Endothelial cell of umbilical vein (primary cell): Measurements from ENCODE around the gene MAT2B. TPM values are rescaled to one million over a fixed set of nuclear protein-coding genes. Genes with fewer than 3 reads are reported as not detected.

Experiments used
- BruUV-seq: library from RNA; stranded (reverse); fragments of 400-500 nt; replicated peaks from 2 replicates; lab custom pipeline; 2021; lab: Mats Ljungman, UMichigan
- CTCF ChIA-PET: fragments of 300-600, 350-600 bp; sonication (Branson Sonifier 250); formaldehyde crosslinking; loops from one replicate; lab custom pipeline; 2021; ENCODE audit warnings: antibody characterized with exemption, inconsistent platforms; lab: Charles Lee
- POLR2A ChIA-PET: fragments of 300-600, 350-600 bp; sonication (Branson Sonifier 250); formaldehyde crosslinking; loops from one replicate; lab custom pipeline; 2021; ENCODE audit warnings: antibody characterized with exemption, inconsistent platforms; lab: Charles Lee
- DNase-seq: peaks from one replicate; pipeline ENCODE4 v3.0.0-alpha.2; 2011; ENCODE audit warnings: low read depth, low spot score
- FAIRE-seq: peaks from 2 replicates; lab custom pipeline; 2011; peaks lifted over from hg19 to GRCh38; lab: Jason Lieb, UNC
- H2AFZ ChIP-seq: 2 replicates; pipeline ENCODE4 v1.6.0; 2012; ENCODE audit warnings: low read depth, low read length, control low read depth, inconsistent platforms
- H3K27ac ChIP-seq: 2 replicates; pipeline ENCODE4 v1.5.1; 2011; ENCODE audit warnings: low read depth, mild to moderate bottlenecking, control low read depth, low read length, moderate library complexity; ENCODE audit not compliant: insufficient read depth
- H3K27me3 ChIP-seq, 2 experiments: 2 replicates each; pipeline versions ENCODE4 v1.6.0 to v1.6.1; 2011; ENCODE audit warnings: low read length in 2 of 2, mixed read lengths in 1 of 2; ENCODE audit not compliant: control insufficient read depth in 2 of 2, insufficient read depth in 2 of 2
- H3K36me3 ChIP-seq, 2 experiments: 2 replicates in 1 of 2; 3 replicates in 1 of 2; pipeline ENCODE4 v1.5.1; 2011; ENCODE audit warnings: low read length in 2 of 2, mild to moderate bottlenecking in 1 of 2, moderate library complexity in 1 of 2; ENCODE audit not compliant: control insufficient read depth in 2 of 2, insufficient read depth in 2 of 2; ENCODE audit errors: extremely low read depth in 1 of 2
- H3K4me1 ChIP-seq: 3 replicates; pipeline ENCODE4 v1.5.1; 2011; ENCODE audit warnings: mild to moderate bottlenecking, low read length; ENCODE audit not compliant: control insufficient read depth, insufficient read depth; ENCODE audit errors: extremely low read depth
- H3K4me2 ChIP-seq: 2 replicates; pipeline ENCODE4 v1.6.1; 2011; ENCODE audit warnings: low read length, control low read depth, mixed read lengths; ENCODE audit not compliant: insufficient read depth
- H3K4me3 ChIP-seq, 3 experiments: fragments of 200-600 bp in 1 of 3; sonication (generic), shearing (Covaris generic) in 1 of 3; replicated peaks in 1 of 3; 2 replicates each; pipeline ENCODE4 v1.5.1; 2011 to 2016; ENCODE audit warnings: control low read depth in 3 of 3, low read length in 3 of 3, mild to moderate bottlenecking in 2 of 3, inconsistent platforms in 1 of 3, low read depth in 1 of 3, moderate library complexity in 1 of 3; ENCODE audit not compliant: insufficient read depth in 1 of 3
- H3K79me2 ChIP-seq: 2 replicates; pipeline ENCODE4 v1.6.0; 2012; ENCODE audit warnings: low read length, inconsistent platforms; ENCODE audit not compliant: control insufficient read depth, insufficient read depth
- H3K9ac ChIP-seq: replicated peaks from 2 replicates; pipeline ENCODE3; 2011; ENCODE audit warnings: low read length, control low read depth; ENCODE audit not compliant: insufficient read depth; ENCODE audit errors: extremely low read depth
- H3K9me1 ChIP-seq: replicated peaks from 3 replicates; pipeline ENCODE4 v1.6.0; 2011; ENCODE audit warnings: mild to moderate bottlenecking, low read length; ENCODE audit not compliant: control insufficient read depth, insufficient read depth; ENCODE audit errors: extremely low read depth
- H3K9me3 ChIP-seq: replicated peaks from 2 replicates; pipeline ENCODE4 v1.5.1; 2012; ENCODE audit warnings: low read length, inconsistent platforms; ENCODE audit not compliant: control insufficient read depth, insufficient read depth
- H4K20me1 ChIP-seq: replicated peaks from 2 replicates; pipeline ENCODE3; 2011; ENCODE audit warnings: mild to moderate bottlenecking, low read length; ENCODE audit not compliant: control insufficient read depth, insufficient read depth; ENCODE audit errors: extremely low read depth
- EZH2 ChIP-seq: IDR thresholded peaks from 2 replicates; pipeline ENCODE4 v1.6.1; 2012; ENCODE audit warnings: borderline replicate concordance, low read depth, mild to moderate bottlenecking, moderate library complexity, low read length, inconsistent platforms; ENCODE audit not compliant: severe bottlenecking
- FOS ChIP-seq: IDR thresholded peaks from 2 replicates; pipeline ENCODE4 v1.6.1; 2011; ENCODE audit warnings: mild to moderate bottlenecking, low read length, moderate library complexity, borderline replicate concordance; ENCODE audit not compliant: insufficient read depth
- GATA2 ChIP-seq: IDR thresholded peaks from 2 replicates; pipeline ENCODE4 v1.7.0; 2011; ENCODE audit warnings: low read depth, mild to moderate bottlenecking, moderate library complexity, mixed read lengths, low read length; ENCODE audit not compliant: insufficient read length, insufficient read depth
- JUN ChIP-seq: IDR thresholded peaks from 2 replicates; pipeline ENCODE4 v1.6.1; 2011; ENCODE audit warnings: borderline replicate concordance, low read depth; ENCODE audit not compliant: insufficient read length, insufficient read depth
- MAX ChIP-seq: IDR thresholded peaks from 2 replicates; pipeline ENCODE4 v1.6.1; 2011; ENCODE audit not compliant: insufficient read depth, insufficient read length
- MYC ChIP-seq: IDR thresholded peaks from one replicate; pipeline ENCODE4 v1.6.1; 2011; ENCODE audit warnings: mild to moderate bottlenecking, low read depth, low read length
- POLR2A ChIP-seq: IDR thresholded peaks from 2 replicates; pipeline ENCODE4 v1.6.1; 2012; ENCODE audit warnings: low read depth, mild to moderate bottlenecking, control low read depth, low read length
- POLR2AphosphoS5 ChIP-seq: IDR thresholded peaks from 2 replicates; pipeline ENCODE4 v1.6.1; 2012; ENCODE audit warnings: low read depth, mild to moderate bottlenecking, control low read depth, low read length, moderate library complexity; ENCODE audit not compliant: insufficient read depth
- dilution Hi-C: fragments of 300-500 bp; cut with MboI; formaldehyde crosslinking; loops from one replicate; pipeline ENCODE4 v1.15.0; 2019; ENCODE audit warnings: low sequenced_read_pairs; ENCODE audit not compliant: extremely low pct_ligation_motif_present
- intact Hi-C: fragments of 100-400 bp; cut with micrococcal nuclease; formaldehyde crosslinking; loops from one replicate; pipeline ENCODE4 v1.10.0; 2022
- polyA plus RNA-seq, 4 experiments: library from polyadenylated mRNA; depleted of rRNA in 3 of 4; stranded (reverse) in 3 of 4; unstranded in 1 of 4; fragments of >200 nt; gene quantifications; 2 replicates each; pipeline versions ENCODE4 v1.2.1 to v1.2.3, GENCODE V29; 2011 to 2012; ENCODE audit warnings: missing spikeins in 1 of 4
- total RNA-seq: library from RNA; stranded (reverse); gene quantifications from 2 replicates; pipeline ENCODE4 v1.2.3, GENCODE V29; 2021
- TF ChIP-seq, protein P1 (sequence below), 2 donors: IDR thresholded peaks; 1 replicate in 1 of 2; 2 replicates in 1 of 2; pipeline ENCODE4 v1.5.1; 2011; ENCODE audit warnings: low read length in 2 of 2, mild to moderate bottlenecking in 2 of 2, moderate library complexity in 2 of 2, control low read depth in 1 of 2, inconsistent platforms in 1 of 2, low read depth in 1 of 2; ENCODE audit not compliant: insufficient read depth in 1 of 2; ENCODE audit errors: extremely low read depth in 1 of 2

The MAT2B gene
- total and polyA plus RNA-seq, 2 donors (not counting 3 experiments of a cell fraction or from before 2014, with no cell fraction given), result 41.5 to 101 TPM

DNA sequence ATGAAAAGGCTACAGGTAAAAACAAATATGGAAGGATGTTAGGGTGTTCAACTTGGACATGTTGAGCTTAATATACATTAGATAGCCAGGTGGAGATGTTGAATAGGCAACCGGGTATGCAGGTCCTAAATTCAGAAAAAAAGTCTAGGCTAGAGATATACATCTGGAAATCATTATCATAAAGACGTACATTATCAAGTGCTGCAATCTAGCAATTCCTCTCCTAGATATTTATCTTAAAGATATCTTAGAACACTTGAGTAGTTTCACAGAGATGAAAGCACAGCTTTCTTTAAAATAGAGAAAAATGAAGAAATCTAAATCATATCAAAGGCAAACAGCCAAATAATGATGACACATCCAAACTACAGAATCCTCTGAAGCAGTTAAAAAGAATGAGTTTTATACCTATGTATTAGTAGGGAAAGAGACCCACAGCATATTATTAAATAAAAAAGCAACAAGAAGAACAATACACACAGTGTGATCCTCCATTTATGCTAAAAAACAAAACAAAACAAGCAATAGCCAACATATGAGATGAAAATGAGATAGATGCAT is 49.3 kb upstream of the MAT2B start:
- no peak for DNase-seq
- TF ChIP-seq EZH2 (no peak), GATA2 (no peak), JUN (no peak), FOS (no peak), POLR2A (no peak), MAX (no peak), POLR2AphosphoS5 (no peak), MYC (no peak)
- TF ChIP-seq, protein P1, sequence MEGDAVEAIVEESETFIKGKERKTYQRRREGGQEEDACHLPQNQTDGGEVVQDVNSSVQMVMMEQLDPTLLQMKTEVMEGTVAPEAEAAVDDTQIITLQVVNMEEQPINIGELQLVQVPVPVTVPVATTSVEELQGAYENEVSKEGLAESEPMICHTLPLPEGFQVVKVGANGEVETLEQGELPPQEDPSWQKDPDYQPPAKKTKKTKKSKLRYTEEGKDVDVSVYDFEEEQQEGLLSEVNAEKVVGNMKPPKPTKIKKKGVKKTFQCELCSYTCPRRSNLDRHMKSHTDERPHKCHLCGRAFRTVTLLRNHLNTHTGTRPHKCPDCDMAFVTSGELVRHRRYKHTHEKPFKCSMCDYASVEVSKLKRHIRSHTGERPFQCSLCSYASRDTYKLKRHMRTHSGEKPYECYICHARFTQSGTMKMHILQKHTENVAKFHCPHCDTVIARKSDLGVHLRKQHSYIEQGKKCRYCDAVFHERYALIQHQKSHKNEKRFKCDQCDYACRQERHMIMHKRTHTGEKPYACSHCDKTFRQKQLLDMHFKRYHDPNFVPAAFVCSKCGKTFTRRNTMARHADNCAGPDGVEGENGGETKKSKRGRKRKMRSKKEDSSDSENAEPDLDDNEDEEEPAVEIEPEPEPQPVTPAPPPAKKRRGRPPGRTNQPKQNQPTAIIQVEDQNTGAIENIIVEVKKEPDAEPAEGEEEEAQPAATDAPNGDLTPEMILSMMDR (IDR thresholded peaks at IDR 0.05; ENCODE audit: extremely low read depth in 1 of 2, insufficient read depth in 1 of 2, low read depth in 1 of 2, low read length in 2 of 2), result no peak
- dilution Hi-C loops (no loop called here), intact Hi-C loops (no loop called here)
- Histone ChIP-seq H2AFZ (no peak overlapping the region), H3K9ac (no peak overlapping the region), H3K27ac (no peak overlapping the region), H3K36me3 (peaks cover 0 to 4% of the 10 kb centered on the region in 2 experiments), H3K4me2 (no peak overlapping the region), H3K4me3 (no peak overlapping the region), H4K20me1 (no peaks in the 10 kb centered on the region), H3K4me1 (peaks cover 17% of the 10 kb centered on the region), H3K79me2 (peaks cover 23% of the 10 kb centered on the region), H3K9me3 (no peaks in the 10 kb centered on the region), H3K27me3 (no peaks in the 10 kb centered on the region), H3K9me1 (no peaks in the 10 kb centered on the region)
- FAIRE-seq, result no peak
- BruUV-seq, result no TSS peak
- ChIA-PET CTCF (no interaction called here), POLR2A (no interaction called here)
